HepG2 (cell line): ENCODE measurements around the gene EPB41. TPM values are rescaled to one million over a fixed set of nuclear protein-coding genes. Genes with fewer than 3 reads are reported as not detected.

Experiments
- ATF1 ChIP-seq: IDR thresholded peaks from 2 replicates; pipeline ENCODE4 v1.6.1; 2016; ENCODE audit warnings: mild to moderate bottlenecking, control low read depth
- ELF3 ChIP-seq: IDR thresholded peaks from 2 replicates; pipeline ENCODE4 v1.6.1; 2016; ENCODE audit warnings: missing genetic modification reagents, missing compliant biosample characterization
- HMG20A ChIP-seq: IDR thresholded peaks from 2 replicates; pipeline ENCODE4 v1.6.1; 2016; ENCODE audit warnings: borderline replicate concordance
- JDP2 ChIP-seq: sonication (generic); formaldehyde crosslinking; IDR thresholded peaks from 2 replicates; pipeline ENCODE4 v1.8.1; 2022; ENCODE audit warnings: missing genetic modification reagents, borderline replicate concordance
- MIXL1 ChIP-seq: IDR thresholded peaks from 2 replicates; pipeline ENCODE4 v1.6.1; 2016
- NFE2 ChIP-seq: sonication (generic); formaldehyde crosslinking; IDR thresholded peaks from 2 replicates; pipeline ENCODE4 v1.4.0; 2020; ENCODE audit warnings: missing genetic modification reagents
- NPAS2 ChIP-seq: sonication (generic); formaldehyde crosslinking; IDR thresholded peaks from 2 replicates; pipeline ENCODE4 v1.8.0; 2022; ENCODE audit warnings: mild to moderate bottlenecking, missing genetic modification reagents, borderline replicate concordance
- POLR2G ChIP-seq: fragments of 200-400 bp; formaldehyde crosslinking; IDR thresholded peaks from 2 replicates; pipeline ENCODE4 v1.6.1; 2018; ENCODE audit warnings: mild to moderate bottlenecking, low read depth, low read length, moderate library complexity
- PRPF4 ChIP-seq: fragments of 200-400 bp; formaldehyde crosslinking; IDR thresholded peaks from 2 replicates; pipeline ENCODE4 v1.6.1; 2016; ENCODE audit warnings: low read length, low read depth; ENCODE audit not compliant: poor library complexity, severe bottlenecking
- RAD21 ChIP-seq: fragments of 450-650 bp; formaldehyde crosslinking; IDR thresholded peaks from 2 replicates; pipeline ENCODE4 v1.5.0; 2020; ENCODE audit warnings: mild to moderate bottlenecking
- THYN1 ChIP-seq: sonication (generic); formaldehyde crosslinking; IDR thresholded peaks from 2 replicates; pipeline ENCODE4 v1.8.1; 2023; ENCODE audit warnings: low read depth, mild to moderate bottlenecking, moderate library complexity, missing genetic modification reagents, borderline replicate concordance
- TOE1 ChIP-seq: sonication (generic); formaldehyde crosslinking; IDR thresholded peaks from 2 replicates; pipeline ENCODE4 v1.4.0; 2020; ENCODE audit warnings: mild to moderate bottlenecking, missing genetic modification reagents
- YEATS2 ChIP-seq: sonication (generic); formaldehyde crosslinking; IDR thresholded peaks from 2 replicates; pipeline ENCODE4 v1.4.0; 2020; ENCODE audit warnings: missing genetic modification reagents, borderline replicate concordance
- ZNF33B ChIP-seq: sonication (generic); formaldehyde crosslinking; IDR thresholded peaks from 2 replicates; pipeline ENCODE4 v1.5.1; 2020; ENCODE audit warnings: mild to moderate bottlenecking, missing genetic modification reagents
- ZNF569 ChIP-seq: sonication (generic); formaldehyde crosslinking; IDR thresholded peaks from 2 replicates; pipeline ENCODE4 v1.5.0; 2020; ENCODE audit warnings: mild to moderate bottlenecking, missing genetic modification reagents, moderate library complexity, borderline replicate concordance
- ZNF644 ChIP-seq: IDR thresholded peaks from 2 replicates; pipeline ENCODE4 v1.6.1; 2016; ENCODE audit warnings: low read depth
- ZNF709 ChIP-seq: sonication (generic); formaldehyde crosslinking; IDR thresholded peaks from 2 replicates; pipeline ENCODE4 v1.5.0; 2020; ENCODE audit warnings: mild to moderate bottlenecking, missing genetic modification reagents
- polyA plus RNA-seq, 8 experiments: library from polyadenylated mRNA; depleted of rRNA in 3 of 8; stranded (reverse) in 7 of 8; unstranded in 1 of 8; fragments of >200 nt; fragmentation: Illumina TruSeq in 4 of 8; extraction: Trizol in 4 of 8; gene quantifications; 2 replicates each; pipeline versions ENCODE4 v1.2.1 to v1.2.3, GENCODE V29; 2011 to 2016; ENCODE audit warnings: low read depth in 4 of 8, missing spikeins in 1 of 8, mixed read lengths in 1 of 8; ENCODE audit not compliant: insufficient read depth in 1 of 8
- total RNA-seq, 5 experiments: library from RNA; depleted of rRNA; stranded (reverse); fragments of >200 nt; fragmentation: Illumina TruSeq; extraction: Trizol; gene quantifications; 2 replicates each; pipeline ENCODE4 v1.2.3, GENCODE V29; 2016; ENCODE audit warnings: low read depth in 1 of 5
- TF ChIP-seq, protein P1 (sequence below): sonication (generic); formaldehyde crosslinking; IDR thresholded peaks from 2 replicates; pipeline ENCODE4 v1.5.1; 2020; ENCODE audit warnings: missing genetic modification reagents, mild to moderate bottlenecking, borderline replicate concordance
- TF ChIP-seq, protein P2 (sequence below): sonication (generic); formaldehyde crosslinking; IDR thresholded peaks from one replicate; pipeline ENCODE4 v1.5.1; 2020; ENCODE audit warnings: mild to moderate bottlenecking, missing genetic modification reagents; ENCODE audit errors: not compliant biosample characterization
- TF ChIP-seq, protein P3 (sequence below): sonication (generic); formaldehyde crosslinking; IDR thresholded peaks from 2 replicates; pipeline ENCODE4 v1.8.1; 2023; ENCODE audit warnings: mild to moderate bottlenecking, missing genetic modification reagents, borderline replicate concordance

The EPB41 gene
- total and polyA plus RNA-seq, 2 of the 13 experiments (the other 11 are each of a cell fraction or from before 2014, with no cell fraction given): 34.5 to 46.7 TPM

DNA sequence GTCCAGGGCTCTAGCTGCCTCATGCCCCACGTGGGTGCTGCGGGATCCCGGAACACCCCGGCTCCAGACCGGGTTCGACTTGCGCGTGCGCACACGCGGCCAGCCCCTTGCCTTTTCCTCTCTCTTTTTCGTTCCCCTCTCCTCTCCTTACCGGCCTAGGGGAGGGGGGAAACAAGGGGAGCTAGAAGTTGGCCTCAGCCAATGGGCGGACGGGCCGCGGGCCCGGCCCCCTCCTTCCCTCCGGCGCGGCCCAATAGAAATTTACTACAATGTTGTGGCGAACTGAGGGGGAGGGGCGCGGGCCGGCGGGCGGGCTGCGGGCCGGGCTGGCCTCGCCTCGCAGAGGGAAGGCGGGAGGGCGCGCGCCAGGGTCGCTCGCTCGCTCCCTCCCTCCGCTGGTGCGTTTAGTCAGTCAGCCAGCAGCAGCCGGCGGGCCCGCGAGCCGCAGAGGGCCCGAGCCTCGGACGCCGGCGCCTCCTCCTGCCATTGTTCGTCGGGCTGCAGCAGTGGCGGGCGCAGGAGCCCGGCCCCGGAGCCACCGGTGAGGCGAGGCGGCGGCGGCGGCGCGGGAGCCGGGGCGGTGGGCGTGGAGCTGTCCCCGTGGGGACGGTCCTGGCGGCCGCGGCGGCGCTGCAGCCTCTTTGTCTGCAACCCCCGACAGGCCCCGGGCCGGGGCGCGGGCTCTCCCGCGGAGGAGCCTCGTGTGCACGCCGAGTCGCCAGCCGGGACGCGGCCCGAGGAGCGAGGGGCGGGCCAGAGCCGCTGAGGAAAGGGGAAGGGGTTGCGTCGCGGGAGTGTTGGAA, at the start of gene EPB41 (continued):
- TF ChIP-seq MIXL1 (CRISPR knock-in tag) (no peak), ATF1 (no peak), NPAS2 (no peak), ZNF644 (CRISPR knock-in tag) (no peak), ZNF709 (0 out of 2 replicates have a peak, but pooled peaks have one; percentile 60), ZNF33B (CRISPR knock-in tag) (no peak), THYN1 (CRISPR knock-in tag) (no peak), RAD21 (CRISPR knock-in tag) (peak; percentile 35), YEATS2 (no peak), TOE1 (no peak), ZNF569 (CRISPR knock-in tag) (no peak), POLR2G (peak; percentile 64), ELF3 (no peak; the same call in 1 of the 2 replicates), NFE2 (no peak), JDP2 (CRISPR knock-in tag) (no peak), PRPF4 (no peak), HMG20A (no peak)
- TF ChIP-seq, protein P1, sequence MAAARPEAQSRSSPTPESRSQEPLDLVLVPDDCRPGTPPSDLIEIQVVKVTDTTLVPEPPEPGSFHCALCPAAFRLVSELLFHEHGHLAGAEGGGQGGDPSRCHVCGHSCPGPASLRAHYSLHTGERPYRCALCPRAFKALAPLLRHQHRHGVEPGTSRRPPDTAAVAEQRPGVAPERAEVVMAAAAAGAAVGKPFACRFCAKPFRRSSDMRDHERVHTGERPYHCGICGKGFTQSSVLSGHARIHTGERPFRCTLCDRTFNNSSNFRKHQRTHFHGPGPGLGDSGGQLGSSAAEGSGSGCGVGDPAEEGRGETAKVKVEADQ (CRISPR knock-in tag): no peak; the same call in 1 of the 2 replicates
- TF ChIP-seq, protein P2, sequence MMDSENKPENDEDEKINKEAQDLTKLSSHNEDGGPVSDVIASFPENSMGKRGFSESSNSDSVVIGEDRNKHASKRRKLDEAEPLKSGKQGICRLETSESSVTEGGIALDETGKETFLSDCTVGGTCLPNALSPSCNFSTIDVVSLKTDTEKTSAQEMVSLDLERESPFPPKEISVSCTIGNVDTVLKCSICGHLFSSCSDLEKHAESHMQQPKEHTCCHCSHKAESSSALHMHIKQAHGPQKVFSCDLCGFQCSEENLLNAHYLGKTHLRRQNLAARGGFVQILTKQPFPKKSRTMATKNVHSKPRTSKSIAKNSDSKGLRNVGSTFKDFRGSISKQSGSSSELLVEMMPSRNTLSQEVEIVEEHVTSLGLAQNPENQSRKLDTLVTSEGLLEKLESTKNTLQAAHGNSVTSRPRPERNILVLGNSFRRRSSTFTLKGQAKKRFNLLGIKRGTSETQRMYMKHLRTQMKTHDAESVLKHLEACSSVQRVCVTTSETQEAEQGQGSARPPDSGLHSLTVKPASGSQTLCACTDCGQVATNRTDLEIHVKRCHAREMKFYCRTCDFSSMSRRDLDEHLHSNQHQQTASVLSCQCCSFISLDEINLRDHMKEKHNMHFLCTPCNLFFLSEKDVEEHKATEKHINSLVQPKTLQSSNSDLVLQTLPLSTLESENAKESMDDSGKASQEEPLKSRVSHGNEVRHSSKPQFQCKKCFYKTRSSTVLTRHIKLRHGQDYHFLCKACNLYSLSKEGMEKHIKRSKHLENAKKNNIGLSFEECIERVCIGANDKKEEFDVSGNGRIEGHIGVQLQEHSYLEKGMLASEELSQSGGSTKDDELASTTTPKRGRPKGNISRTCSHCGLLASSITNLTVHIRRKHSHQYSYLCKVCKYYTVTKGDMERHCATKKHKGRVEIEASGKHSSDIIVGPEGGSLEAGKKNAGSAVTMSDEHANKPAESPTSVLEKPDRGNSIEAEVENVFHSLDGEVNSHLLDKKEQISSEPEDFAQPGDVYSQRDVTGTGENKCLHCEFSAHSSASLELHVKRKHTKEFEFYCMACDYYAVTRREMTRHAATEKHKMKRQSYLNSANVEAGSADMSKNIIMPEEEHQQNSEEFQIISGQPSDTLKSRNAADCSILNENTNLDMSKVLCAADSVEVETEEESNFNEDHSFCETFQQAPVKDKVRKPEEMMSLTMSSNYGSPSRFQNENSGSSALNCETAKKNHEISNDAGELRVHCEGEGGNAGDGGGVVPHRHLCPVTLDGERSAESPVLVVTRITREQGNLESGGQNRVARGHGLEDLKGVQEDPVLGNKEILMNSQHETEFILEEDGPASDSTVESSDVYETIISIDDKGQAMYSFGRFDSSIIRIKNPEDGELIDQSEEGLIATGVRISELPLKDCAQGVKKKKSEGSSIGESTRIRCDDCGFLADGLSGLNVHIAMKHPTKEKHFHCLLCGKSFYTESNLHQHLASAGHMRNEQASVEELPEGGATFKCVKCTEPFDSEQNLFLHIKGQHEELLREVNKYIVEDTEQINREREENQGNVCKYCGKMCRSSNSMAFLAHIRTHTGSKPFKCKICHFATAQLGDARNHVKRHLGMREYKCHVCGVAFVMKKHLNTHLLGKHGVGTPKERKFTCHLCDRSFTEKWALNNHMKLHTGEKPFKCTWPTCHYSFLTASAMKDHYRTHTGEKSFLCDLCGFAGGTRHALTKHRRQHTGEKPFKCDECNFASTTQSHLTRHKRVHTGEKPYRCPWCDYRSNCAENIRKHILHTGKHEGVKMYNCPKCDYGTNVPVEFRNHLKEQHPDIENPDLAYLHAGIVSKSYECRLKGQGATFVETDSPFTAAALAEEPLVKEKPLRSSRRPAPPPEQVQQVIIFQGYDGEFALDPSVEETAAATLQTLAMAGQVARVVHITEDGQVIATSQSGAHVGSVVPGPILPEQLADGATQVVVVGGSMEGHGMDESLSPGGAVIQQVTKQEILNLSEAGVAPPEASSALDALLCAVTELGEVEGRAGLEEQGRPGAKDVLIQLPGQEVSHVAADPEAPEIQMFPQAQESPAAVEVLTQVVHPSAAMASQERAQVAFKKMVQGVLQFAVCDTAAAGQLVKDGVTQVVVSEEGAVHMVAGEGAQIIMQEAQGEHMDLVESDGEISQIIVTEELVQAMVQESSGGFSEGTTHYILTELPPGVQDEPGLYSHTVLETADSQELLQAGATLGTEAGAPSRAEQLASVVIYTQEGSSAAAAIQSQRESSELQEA (CRISPR knock-in tag): no peak
- TF ChIP-seq, protein P3, sequence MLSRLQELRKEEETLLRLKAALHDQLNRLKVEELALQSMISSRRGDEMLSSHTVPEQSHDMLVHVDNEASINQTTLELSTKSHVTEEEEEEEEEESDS (CRISPR knock-in tag): 0 out of 2 replicates have a peak, but pooled peaks have one; percentile 55
